NCI-H2196 treated with DMSO at 0.1 percent for 48 hours (cell line): ENCODE results near the gene MMP20.
"Not testable (repeated sequence)": the region's sequence is repeated elsewhere in the genome, so short reads cannot be mapped to it uniquely, and the experiment has no call there.

ENCODE experiments used
- DNase-seq: peaks from one replicate; lab custom pipeline; 2025; ENCODE audit not compliant: unreplicated experiment; lab: John Stamatoyannopoulos, UW

The MMP20 gene

GRCh38 chr11:102625177-102625576, at the start of gene MMP20:
TSS of gene MMP20 (minus strand) at chr11:102625332. CDS start at chr11:102625319, 13 bp downstream.
- no peak for DNase-seq

GRCh38 chr11:102669664-102670063, 44.5 kb upstream of the MMP20 start:
- no peak for DNase-seq

GRCh38 chr11:102666331-102666957, 41.3 kb upstream of the MMP20 start:
- no peak for DNase-seq

GRCh38 chr11:102664001-102664752, 39.0 kb upstream of the MMP20 start:
- DNase-seq: no peak

- no peak for DNase-seq
These were observed 37.5 kb upstream of the MMP20 start for GRCh38 chr11:102662607-102663006.

GRCh38 chr11:102661040-102661439, 35.9 kb upstream of the MMP20 start:
- no peak for DNase-seq

GRCh38 chr11:102656528-102656927, 31.4 kb upstream of the MMP20 start:
- DNase-seq: no peak

GRCh38 chr11:102655547-102655946, 30.4 kb upstream of the MMP20 start:
- no peak for DNase-seq

GRCh38 chr11:102654761-102655160, 29.6 kb upstream of the MMP20 start:
- no peak for DNase-seq

GRCh38 chr11:102653744-102654291, 28.7 kb upstream of the MMP20 start:
- DNase-seq: no peak

- DNase-seq: no peak
These were observed 22.3 kb upstream of the MMP20 start for GRCh38 chr11:102647430-102647829.

GRCh38 chr11:102643941-102644340, 18.8 kb upstream of the MMP20 start:
- no peak for DNase-seq

- no peak for DNase-seq
These were observed 15.8 kb upstream of the MMP20 start for GRCh38 chr11:102640946-102641345.

GRCh38 chr11:102639656-102640055, 14.5 kb upstream of the MMP20 start:
- DNase-seq: no peak

GRCh38 chr11:102637731-102638130, 12.6 kb upstream of the MMP20 start:
- DNase-seq: no peak

- no peak for DNase-seq
These were observed 8.4 kb upstream of the MMP20 start for GRCh38 chr11:102633385-102634026.

GRCh38 chr11:102632026-102632425, 6.9 kb upstream of the MMP20 start:
- DNase-seq: no peak

- no peak for DNase-seq
These were observed 5.7 kb upstream of the MMP20 start for GRCh38 chr11:102630598-102631448.

GRCh38 chr11:102629908-102630307, 4.8 kb upstream of the MMP20 start:
- not testable (repeated sequence) for DNase-seq

- no peak for DNase-seq
These were observed 1.5 kb upstream of the MMP20 start for GRCh38 chr11:102626676-102627075.

GRCh38 chr11:102623998-102624397, 1.1 kb downstream of the MMP20 start:
- DNase-seq: no peak
